GM19463 (cell line): Measurements from ENCODE around the gene MIB2.
"Not testable (repeated sequence)": the region's sequence is repeated elsewhere in the genome, so short reads cannot be mapped to it uniquely, and the experiment has no call there.

ENCODE experiments used
- ATAC-seq: cut with Tn5 transposase; IDR thresholded peaks from one replicate; pipeline ENCODE4 v1.9.1; 2021; ENCODE audit warnings: mild to moderate bottlenecking, moderate library complexity; ENCODE audit not compliant: unreplicated experiment

Gene MIB2

DNA sequence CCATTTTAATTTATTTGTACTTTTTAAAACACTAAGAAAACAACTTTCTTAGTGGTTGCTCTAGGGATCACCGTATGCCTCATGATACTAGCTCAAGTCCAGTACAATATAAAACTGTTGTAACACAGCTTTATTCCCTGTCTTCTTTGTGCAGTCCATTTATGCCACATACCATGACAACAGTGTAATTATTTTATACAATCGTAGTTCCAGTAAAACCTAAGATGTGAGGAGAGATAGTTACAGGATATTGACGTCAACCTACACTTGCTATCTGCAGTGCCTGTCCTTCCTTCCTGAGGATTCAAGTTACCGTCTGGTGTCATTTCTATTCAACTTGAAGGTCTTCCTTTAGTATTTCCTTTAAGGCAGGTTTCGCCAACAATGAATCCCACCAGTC, 31.0 kb downstream of the MIB2 start:
- ATAC-seq = not testable (repeated sequence)

DNA sequence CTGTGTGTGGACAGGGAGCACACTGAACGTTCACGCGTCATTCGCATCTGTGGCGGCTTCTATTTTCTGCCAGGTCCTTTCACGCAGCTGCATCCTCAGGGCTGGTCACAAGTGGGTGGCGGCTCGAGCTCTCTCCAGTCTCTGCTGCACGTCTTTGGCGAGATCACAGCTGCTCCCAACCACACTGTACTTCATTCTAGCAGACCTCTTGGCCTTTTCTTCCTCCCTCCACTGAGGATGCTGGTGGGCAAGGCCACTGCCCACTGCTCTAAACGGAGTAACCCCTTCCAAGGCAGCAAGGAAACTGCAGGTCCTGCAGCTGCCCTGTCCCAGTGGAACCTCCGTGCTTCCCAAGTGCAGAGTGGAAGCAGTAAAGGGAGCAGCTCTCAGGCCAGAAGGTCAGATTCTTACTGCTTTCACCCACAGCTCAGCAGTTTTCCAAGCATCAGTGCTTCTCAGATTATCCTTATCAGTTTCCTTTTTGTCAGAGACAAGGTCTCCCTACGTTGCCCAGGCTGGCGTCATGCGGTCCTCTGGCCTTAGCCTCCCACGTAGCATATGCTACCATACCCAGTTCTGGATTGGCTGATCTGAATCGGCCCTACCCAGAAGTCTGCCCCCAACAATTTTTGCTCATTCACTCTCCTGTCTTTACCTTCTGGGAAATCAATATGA, 32.4 kb downstream of the MIB2 start:
- ATAC-seq = not testable (repeated sequence)

DNA sequence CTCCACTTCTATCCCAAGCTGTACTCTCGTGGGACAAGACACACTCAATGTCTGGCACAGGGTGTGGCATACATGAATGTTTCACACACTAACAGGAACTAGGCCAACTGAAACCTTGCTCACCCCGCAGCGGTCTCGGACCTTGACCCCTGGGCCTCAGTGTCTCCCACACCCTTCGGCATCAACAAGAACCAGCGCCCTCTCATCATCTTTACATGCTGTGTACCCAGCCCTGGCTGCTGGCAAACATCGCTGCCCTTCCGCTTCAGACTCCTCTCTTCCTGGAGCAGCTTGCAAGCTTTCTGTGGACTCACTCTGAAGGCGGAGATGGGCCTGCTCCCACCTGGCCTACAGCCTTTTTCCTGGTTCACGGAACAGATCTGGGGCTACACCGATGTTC, 33.0 kb downstream of the MIB2 start:
- not testable (repeated sequence) for ATAC-seq

DNA sequence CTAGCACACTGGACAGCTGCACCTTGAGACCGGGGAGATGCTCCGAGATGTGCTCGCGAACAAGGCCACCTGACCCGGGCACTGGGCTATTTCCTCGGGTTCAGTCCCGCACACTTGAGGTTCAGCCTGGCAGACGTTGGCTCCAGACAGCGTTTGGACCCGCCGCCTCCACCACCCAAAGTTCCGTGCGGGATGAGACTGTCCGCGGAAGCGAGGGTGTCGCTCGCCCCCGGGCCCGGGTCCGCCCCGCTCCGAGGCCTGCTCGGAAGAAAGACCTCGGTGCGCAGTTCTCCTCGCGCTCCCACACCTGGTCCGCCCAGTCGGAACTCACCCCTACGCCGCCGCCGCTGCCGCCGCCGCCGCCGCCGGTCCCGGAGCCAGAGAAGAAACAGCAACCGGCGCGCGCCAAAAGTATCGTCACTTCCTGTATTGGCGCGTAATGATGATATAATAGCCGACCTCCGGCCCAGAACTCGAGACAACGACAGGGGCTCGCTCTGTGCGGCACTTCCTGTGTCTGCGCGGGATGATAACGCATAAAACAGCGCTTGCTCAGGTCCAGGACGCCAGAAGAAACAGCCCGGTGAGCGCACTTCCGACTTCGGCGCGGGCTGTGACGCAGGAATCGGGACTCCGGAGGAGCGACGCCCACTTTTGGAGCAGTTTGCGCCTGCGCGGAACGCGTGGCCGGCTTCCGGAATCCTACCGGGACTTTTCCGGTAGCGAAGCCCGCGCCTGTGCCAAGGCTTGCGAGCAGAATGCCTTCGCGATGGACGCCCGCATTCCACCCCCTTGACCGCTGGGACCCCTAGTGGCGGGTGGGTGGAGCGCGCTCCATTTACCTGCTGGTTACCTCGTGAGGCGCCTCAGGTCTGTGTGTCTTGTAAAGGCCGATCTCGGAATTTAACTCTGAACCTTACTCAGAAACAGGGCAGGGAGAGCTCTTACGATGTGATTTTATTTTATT, 43.6 kb downstream of the MIB2 start, which contains the start of gene CDK11B:
TSS of gene CDK11B (minus strand) at position 422 of the 967 bp plus-strand sequence. CDS start 1,519 bp downstream, outside the sequence.
- peak; percentile 93 for ATAC-seq

DNA sequence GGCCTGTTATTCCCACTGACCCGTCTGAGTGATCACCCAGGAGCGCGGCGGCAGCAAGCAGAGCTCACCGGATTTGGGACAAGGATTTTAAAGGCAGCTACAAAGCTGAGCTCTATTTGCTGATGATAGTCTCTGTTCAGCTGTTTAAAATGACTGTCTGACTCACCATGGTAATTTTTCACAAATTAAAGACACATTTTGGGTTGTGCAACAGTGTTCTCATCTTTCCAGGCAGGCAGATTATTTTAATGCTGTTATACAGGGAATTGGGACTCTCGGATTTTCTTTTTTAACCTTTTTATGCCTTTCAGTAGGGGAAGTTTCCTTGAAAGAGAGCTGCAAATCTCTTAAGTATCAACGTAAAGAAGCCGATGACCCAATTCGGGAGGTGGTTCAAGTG, 47.1 kb downstream of the MIB2 start:
- not testable (repeated sequence) for ATAC-seq

DNA sequence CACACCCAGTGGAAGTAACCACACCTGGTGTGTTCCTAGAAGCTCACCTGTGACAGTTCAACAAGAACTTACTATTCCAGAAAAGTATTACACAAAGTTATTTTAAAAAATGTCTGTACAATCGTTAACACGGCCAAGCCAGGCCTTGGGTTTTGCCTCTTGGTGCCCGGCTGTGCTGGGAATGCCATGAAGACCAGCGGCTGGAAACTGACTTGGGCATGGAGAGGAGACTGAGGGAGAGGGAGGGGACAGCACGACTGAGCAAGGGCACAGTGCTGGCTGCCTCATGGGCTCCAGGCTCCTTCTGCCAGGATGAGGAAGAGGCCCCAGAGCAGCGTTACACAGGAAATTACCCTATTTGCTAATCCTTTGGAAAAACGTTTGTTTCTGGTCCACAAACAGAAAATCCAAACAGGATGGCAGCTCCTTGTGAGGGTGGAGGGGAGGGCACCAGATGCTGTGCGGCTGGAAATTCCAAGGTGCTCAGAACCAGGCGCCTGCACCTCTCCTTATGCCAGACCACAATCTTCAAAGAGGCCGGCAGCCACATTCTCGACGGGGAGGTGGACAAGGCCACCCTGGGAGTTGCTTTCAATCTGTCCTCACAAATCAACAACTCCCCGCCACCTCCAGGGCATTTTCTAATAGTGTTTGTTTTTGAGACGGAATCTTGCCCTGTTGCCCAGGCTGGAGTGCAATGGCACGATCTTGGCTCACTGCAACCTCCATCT, 47.7 kb downstream of the MIB2 start:
- not testable (repeated sequence) for ATAC-seq

DNA sequence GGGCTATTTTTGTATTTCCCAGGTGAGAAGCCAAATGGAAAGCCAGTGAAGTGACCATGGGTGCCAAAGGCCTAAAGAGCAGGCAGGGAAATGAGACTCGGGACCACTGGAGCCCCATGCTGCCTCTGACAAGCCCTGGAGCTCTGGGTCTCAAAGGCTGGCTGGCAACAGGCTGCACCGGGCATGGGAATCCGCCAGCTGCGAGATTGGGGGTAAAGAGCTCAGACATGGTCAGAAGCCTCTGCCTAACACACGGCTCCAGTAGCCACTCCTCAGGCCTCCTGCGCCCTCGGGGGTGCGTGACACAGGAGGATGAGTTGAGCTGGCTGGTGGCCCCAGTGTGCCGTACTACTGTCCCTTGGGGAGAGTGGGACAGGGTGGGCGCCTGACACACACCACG, 49.0 kb downstream of the MIB2 start:
- not testable (repeated sequence) for ATAC-seq

DNA sequence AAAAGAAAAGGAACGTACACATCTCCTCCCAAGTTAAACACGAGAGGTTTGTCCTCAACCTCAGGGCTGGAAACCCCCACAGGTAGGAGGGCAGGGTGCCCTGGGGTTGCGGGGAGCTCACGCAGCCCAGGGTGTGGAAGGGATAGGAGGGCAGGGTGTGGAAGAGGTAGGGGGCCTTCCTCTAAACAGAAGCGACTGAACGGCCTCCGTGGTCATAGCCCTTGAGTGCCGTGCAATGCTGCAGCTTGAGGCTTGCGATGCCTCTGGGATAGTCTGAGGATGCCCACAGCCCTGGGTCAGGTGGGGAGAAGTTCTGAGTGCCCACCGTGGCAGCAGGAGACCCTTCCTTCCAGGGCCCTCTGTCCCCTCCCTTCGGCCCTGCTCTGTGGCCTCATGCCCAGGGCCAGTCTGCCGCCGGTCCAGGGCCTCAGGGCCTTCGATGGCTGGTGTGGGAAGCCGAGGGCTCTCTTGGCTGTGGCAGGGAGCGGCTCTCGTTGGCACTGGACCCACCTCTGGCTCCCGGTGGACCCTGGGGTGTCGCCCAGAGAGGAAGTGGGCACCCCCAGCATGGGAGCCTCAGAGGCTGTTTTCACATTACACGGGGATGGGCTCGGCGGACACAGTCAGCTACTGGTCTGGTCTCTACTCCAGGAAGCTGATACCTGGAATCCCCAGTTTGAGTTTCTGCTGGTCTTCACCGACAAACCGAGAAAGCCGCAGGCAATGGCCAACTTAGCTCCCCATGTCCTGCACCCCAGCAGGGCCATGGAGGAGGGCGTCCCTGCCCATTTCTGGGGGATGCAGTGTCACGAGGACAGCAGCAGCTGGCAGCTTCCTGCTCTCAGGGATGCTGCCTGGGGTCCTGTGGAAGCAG, 49.9 kb downstream of the MIB2 start:
- no peak for ATAC-seq

DNA sequence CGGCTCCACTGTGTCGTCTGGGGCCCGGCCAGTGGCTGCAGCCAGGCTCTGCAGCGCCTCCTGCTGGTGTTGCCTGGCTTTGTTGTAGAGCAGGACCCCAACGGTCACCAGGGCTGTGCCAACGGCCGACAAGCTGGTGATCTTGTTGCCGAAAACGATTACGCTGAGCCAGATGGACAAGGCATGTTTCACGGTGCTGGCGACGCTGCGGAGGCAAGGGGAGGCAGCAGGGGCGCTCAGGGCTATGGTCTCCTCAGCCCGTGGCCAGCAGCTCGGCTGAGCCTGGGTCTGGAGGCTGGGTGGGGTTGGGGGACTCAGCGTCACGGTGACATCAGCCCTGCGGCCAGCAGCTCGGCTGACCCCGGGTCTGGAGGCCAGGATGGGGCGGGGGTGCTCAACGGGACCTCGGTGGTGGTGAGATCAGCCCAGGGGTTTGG, 50.5 kb downstream of the MIB2 start:
- no peak for ATAC-seq

DNA sequence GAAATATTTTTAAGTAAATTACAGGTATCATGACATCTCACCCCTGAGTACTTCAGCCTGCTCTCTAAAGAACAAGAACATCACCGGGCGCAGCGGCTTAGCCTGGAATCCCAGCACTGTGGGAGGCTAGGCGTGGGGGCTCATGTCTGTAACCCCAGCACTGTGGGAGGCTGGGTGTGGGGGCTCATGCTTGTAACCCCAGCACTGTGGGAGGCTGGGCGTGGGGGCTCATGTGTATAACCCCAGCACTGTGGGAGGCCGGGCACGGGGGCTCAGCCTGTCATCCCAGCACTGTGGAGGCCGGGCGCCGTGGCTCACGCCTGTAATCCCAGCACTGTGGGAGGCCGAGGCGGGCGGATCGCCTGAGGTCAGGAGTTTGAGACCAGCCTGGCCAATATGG, 51.2 kb downstream of the MIB2 start:
- ATAC-seq = no peak

DNA sequence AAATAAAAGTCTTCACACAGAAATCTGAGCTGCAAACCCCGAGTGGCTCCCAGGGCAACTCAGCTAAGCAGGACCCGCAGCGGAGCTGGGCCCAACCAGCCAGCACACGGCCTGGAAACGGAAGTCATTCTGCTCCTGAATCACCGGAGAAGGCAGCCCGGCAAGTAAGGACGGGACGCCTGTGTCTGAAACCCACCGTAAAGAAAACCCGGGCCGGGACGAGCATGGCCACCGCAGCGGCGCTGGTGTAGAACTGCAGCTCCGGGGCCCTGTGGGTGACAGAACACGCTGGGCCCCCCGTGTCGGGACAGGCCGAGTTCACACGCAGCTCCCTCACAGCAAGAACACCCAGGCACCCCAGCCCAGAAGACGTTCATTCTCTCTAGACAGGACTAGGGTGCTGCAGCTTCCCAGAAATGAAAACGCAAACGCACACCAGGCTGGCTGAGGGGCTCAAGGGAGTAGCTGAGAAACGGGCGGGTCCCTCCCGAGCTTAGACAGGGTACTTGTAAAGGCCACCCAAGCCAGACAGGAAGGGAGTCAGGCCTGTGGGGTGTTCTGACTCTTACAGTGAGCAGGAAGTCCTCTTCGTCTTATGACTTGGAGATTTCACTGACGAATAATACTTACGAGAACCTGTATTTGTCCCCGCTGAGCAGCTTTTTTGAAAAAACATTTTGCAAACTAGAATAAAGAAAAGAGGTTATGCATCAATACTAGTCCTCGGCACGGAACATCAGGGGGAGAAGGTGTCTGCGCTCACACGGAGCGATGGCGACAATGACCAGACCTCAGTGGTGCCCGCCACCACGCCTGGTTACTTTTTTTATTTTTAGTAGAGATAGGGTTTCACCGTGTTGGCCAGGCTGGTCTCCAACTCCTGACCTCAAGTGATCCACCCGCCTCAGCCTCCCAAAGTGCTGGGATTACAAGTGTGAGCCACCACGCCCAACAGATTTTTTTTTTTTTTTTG, 54.5 kb downstream of the MIB2 start:
- no peak for ATAC-seq

DNA sequence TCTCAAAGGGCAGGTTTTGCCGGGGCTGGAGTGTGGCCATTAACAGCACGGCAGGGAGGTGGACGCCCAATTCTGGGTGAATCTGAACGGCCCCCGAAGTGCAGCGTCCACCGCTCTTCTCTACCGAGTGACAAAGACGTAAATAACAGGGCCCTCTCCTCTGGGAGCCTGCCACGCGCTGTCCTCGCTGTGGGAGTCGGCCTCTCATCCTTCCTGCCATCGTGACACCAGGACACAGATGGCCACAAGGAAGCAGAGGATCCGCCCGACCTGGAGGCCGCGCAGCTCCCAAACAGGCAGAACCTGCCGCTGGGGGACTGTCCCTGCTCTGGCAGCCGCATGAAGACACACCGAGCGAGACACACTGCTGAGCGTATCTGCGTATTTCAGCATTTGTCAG, 55.6 kb downstream of the MIB2 start:
- no peak for ATAC-seq

DNA sequence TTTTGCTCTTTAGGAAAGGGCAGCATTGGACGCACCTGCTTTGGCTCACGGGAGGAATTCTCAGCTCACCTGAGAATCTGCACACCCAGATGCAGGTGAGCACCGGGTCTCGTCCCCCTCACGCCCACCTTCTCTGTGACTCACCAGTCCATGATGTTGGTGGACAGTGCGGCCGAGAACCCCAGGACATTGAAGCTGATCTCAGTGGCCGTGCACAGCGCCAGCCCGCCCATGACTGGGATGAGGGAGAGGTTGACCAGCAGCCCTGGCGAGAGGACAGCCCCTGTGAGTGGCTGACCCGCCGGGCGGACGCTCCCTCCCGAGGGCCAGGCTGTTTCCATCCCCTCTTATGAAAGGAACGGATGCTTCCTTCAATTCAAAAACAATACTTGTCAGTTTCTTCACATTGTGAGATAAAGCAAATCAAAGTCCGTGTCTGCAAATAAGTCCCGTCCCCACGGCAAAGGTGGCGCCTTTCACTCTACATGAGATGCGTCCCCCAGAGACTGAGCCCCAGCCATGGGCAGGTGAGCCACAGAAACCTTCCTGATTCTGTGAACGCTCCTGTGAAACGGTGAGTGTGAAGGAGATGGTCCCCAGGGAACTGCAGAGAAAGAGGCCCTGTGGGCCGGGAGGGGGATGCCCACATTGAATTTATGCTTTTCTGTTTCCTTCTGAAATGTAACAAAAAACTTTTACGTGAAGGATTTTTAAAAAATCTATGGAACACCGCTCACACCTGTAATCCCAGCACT, 56.2 kb downstream of the MIB2 start:
- no peak for ATAC-seq

DNA sequence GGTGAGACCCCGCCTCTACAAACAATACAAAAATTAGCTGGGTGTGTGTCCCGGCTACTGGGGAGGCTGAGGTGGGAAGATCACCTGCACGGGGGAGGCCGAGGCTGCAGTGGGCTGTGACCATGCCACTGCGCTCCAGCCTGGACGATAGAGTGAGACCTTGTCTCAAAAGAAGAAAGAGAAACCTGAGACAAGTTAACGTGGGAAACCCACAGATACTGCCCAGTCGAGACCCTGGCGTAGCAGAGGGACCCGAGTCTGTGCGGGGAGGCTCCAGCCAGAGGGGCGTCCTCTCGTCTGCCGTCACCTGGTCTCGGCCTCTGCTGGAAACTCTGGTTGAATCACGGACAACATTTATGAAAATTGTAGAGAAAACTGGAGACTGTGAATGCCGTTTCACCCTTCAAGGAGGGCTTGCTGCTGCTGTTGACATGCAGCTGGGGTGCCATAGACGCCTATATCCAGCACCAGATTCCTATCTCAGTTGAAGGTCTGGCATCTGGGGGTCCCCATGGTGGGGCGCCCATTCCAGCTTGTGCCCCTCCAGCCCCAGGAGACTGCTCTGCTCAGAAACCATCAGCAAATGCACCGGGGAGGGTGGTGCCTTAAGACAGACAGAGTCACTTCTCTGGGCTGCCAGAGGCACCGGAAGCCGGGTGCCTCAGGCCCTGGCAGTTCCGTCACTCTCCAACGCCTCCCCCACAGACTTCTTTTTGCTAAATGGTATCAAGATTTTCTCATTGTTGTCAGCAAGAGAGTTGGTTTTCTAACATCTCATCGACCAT, 57.1 kb downstream of the MIB2 start:
- no peak for ATAC-seq

DNA sequence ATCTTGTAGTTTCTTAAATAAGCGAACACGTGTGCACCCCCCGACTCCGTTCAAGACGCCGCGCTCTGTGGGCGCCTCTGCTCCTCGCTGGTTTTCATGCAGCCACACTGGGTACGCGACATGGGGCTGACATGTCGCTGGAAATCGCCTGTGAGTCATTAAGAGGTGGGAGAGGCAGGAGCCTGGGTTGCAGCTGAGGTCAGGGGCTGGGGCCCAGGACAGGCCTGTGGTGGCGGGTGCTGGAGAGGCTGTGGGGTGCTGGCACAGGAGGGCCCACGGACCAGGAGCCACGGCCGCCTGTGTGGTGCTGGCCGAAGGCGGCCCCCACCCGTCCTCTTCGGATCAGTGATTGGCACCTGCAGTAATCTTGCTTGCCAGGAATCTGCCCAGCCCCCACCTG, 59.5 kb downstream of the MIB2 start:
- not testable (repeated sequence) for ATAC-seq

DNA sequence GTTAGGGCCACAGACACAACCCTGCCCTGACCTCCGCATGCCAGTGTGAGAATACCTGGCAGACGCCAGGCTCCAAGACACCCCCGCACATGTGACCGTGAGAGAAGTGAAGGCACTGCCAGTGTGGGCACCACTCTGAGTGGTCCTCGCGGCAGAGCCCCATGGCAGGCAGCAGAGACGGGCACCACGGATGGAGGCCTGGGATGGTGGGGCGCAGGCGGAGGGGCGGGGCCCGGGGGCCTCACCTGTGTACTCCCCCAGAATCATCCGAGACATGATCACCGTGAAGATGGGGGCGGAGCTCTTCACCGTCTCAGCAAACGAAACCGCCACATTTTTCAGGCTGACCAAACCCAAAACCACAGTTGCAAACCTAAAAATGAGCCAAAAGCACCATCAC, 59.9 kb downstream of the MIB2 start:
- not testable (repeated sequence) for ATAC-seq

DNA sequence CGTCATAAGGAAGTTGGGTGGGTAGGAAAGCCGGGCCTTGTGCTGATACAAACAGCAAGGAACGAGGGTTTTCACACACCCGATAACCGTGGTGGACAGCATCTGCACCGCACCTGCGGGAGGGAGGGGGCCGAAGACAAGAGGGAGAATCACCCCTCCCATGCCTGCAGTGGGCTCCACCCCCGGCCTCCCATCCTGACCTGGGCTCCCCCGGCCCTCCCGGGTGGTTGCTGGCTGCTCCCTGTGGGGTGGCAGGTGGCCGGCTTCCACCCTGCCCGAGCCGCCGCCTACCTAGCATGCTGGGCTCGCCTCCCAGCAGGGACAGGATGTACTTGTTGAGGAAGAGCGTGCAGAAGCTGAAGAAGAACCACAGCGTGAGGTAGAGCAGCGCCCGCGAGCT, 60.8 kb downstream of the MIB2 start:
- not testable (repeated sequence) for ATAC-seq
